HCT116 (cell line): ENCODE results near the gene CFAP47. TPM values are rescaled to one million over a fixed set of nuclear protein-coding genes. Genes with fewer than 3 reads are reported as not detected.

Source experiments
- ATAC-seq: fragments of 200-7000 bp; cut with Tn5 transposase; 2 replicates; pipeline ENCODE4 v1.9.1; 2020; ENCODE audit warnings: mild to moderate bottlenecking, moderate library complexity
- BruUV-seq: library from RNA; stranded (reverse); fragments of 400-500 nt; replicated peaks from 2 replicates; lab custom pipeline; 2021; lab: Mats Ljungman, UMichigan
- CTCF ChIA-PET: fragments of 300-600 bp; sonication (Branson Sonifier 250); formaldehyde crosslinking; loops from one replicate; lab custom pipeline; 2021; ENCODE audit warnings: antibody characterized with exemption; lab: Charles Lee
- POLR2A ChIA-PET: fragments of 300-600, 350-600 bp; sonication (Branson Sonifier 250); formaldehyde crosslinking; loops from one replicate; lab custom pipeline; 2021; ENCODE audit warnings: antibody characterized with exemption; lab: Charles Lee
- RAD21 ChIA-PET, 2 experiments: fragments of 300-600 bp; sonication (Branson Sonifier 250); formaldehyde crosslinking; loops; one replicate each; lab custom pipeline; 2023; ENCODE audit warnings: low total read pairs in 2 of 2; ENCODE audit not compliant: uncharacterized antibody in 2 of 2, unreplicated experiment in 2 of 2, low non-redundant PET in 1 of 2; lab: Charles Lee
- DNase-seq: peaks from one replicate; pipeline ENCODE4 v3.0.0-alpha.2; 2010; ENCODE audit warnings: low read depth, low spot score
- H2AFZ ChIP-seq: fragments of 200-600 bp; shearing (Covaris generic), sonication (generic); 2 replicates; pipeline ENCODE4 v1.6.1; 2017; ENCODE audit warnings: low read depth, mixed run types, mixed read lengths, antibody characterized with exemption, low read length; ENCODE audit not compliant: poor library complexity, severe bottlenecking
- H3K27ac ChIP-seq: 2 replicates; pipeline ENCODE4 v1.5.1; 2012; ENCODE audit warnings: low read depth, low read length
- H3K27me3 ChIP-seq: fragments of 200-600 bp; sonication (generic); 2 replicates; pipeline ENCODE4 v1.6.1; 2016; ENCODE audit warnings: mixed run types, low read length, mixed read lengths; ENCODE audit not compliant: insufficient read depth
- H3K36me3 ChIP-seq, 2 experiments: fragments of 200-500 bp in 1 of 2; fragments of 200-600 bp in 1 of 2; sonication (Bioruptor generic) in 1 of 2; sonication (generic) in 1 of 2; 2 replicates each; pipeline versions ENCODE4 v1.5.1 to v1.6.1; 2014 to 2016; ENCODE audit warnings: low read length in 2 of 2, inconsistent platforms in 1 of 2, mixed read lengths in 1 of 2, mixed run types in 1 of 2; ENCODE audit not compliant: insufficient read depth in 2 of 2, control insufficient read depth in 1 of 2
- H3K4me1 ChIP-seq, 2 experiments: fragments of 200-600 bp in 1 of 2; sonication (generic) in 1 of 2; 2 replicates each; pipeline versions ENCODE4 v1.5.1 to v1.6.1; 2012 to 2017; ENCODE audit warnings: low read length in 2 of 2, inconsistent platforms in 1 of 2, mild to moderate bottlenecking in 1 of 2, mixed read lengths in 1 of 2, mixed run types in 1 of 2, moderate library complexity in 1 of 2; ENCODE audit not compliant: insufficient read depth in 2 of 2, control insufficient read depth in 1 of 2
- H3K4me2 ChIP-seq: fragments of 200-600 bp; sonication (generic); 2 replicates; pipeline ENCODE4 v1.6.1; 2017; ENCODE audit warnings: mixed run types, low read length, mixed read lengths
- H3K4me3 ChIP-seq, 2 experiments: fragments of 200-600 bp in 1 of 2; sonication (generic) in 1 of 2; replicated peaks in 1 of 2; 2 replicates each; pipeline ENCODE4 v1.5.1; 2011 to 2016; ENCODE audit warnings: low read length in 2 of 2, control low read depth in 1 of 2, low read depth in 1 of 2, mild to moderate bottlenecking in 1 of 2, mixed read lengths in 1 of 2, mixed run types in 1 of 2
- H3K79me2 ChIP-seq: fragments of 200-600 bp; sonication (generic); 2 replicates; pipeline ENCODE4 v1.6.1; 2017; ENCODE audit warnings: mild to moderate bottlenecking, mixed run types, low read length, moderate library complexity, mixed read lengths; ENCODE audit not compliant: insufficient read depth
- H3K9ac ChIP-seq: fragments of 200-600 bp; sonication (generic); 2 replicates; pipeline ENCODE4 v1.6.1; 2016; ENCODE audit warnings: low read length, mixed read lengths
- H3K9me2 ChIP-seq: fragments of 200-600 bp; sonication (generic), shearing (Covaris generic); 2 replicates; pipeline ENCODE4 v1.6.1; 2017; ENCODE audit warnings: mixed run types, mild to moderate bottlenecking, moderate library complexity; ENCODE audit not compliant: insufficient read depth
- H3K9me3 ChIP-seq, 2 experiments: fragments of 200-500 bp in 1 of 2; fragments of 200-600 bp in 1 of 2; sonication (Bioruptor generic) in 1 of 2; sonication (generic) in 1 of 2; 2 replicates each; pipeline ENCODE4 v1.6.1; 2014 to 2017; ENCODE audit warnings: low read length in 2 of 2, mixed read lengths in 2 of 2, inconsistent platforms in 1 of 2, low read depth in 1 of 2, mild to moderate bottlenecking in 1 of 2, mixed run types in 1 of 2, moderate library complexity in 1 of 2; ENCODE audit not compliant: control insufficient read depth in 1 of 2, insufficient read depth in 1 of 2
- H4K20me1 ChIP-seq: fragments of 200-600 bp; sonication (generic), shearing (Covaris generic); 2 replicates; pipeline ENCODE4 v1.6.1; 2017; ENCODE audit warnings: mixed run types, mild to moderate bottlenecking, moderate library complexity; ENCODE audit not compliant: insufficient read depth
- CBX3 ChIP-seq: IDR thresholded peaks from 2 replicates; pipeline ENCODE4 v1.6.1; 2012; ENCODE audit warnings: low read depth
- EGR1 ChIP-seq: IDR thresholded peaks from 2 replicates; pipeline ENCODE4 v1.6.1; 2012; ENCODE audit warnings: low read depth
- ELF1 ChIP-seq: IDR thresholded peaks from 2 replicates; pipeline ENCODE4 v1.6.1; 2012; ENCODE audit warnings: low read depth, borderline replicate concordance
- EZH2 ChIP-seq: fragments of 200-600 bp; sonication (generic); IDR thresholded peaks from 2 replicates; pipeline ENCODE4 v1.6.1; 2017; ENCODE audit warnings: antibody characterized with exemption, mixed run types
- FOSL1 ChIP-seq: IDR thresholded peaks from 2 replicates; pipeline ENCODE4 v1.6.1; 2012; ENCODE audit warnings: low read depth
- POLR2A ChIP-seq: IDR thresholded peaks from 2 replicates; pipeline ENCODE4 v1.7.0; 2011; ENCODE audit warnings: borderline replicate concordance; ENCODE audit not compliant: insufficient read depth, insufficient read length; ENCODE audit errors: extremely low read depth
- POLR2AphosphoS5 ChIP-seq: IDR thresholded peaks from 2 replicates; pipeline ENCODE4 v1.6.1; 2011; ENCODE audit warnings: mild to moderate bottlenecking, low read depth, low read length, moderate library complexity
- RAD21 ChIP-seq: IDR thresholded peaks from 2 replicates; pipeline ENCODE4 v1.6.1; 2012; ENCODE audit warnings: low read depth, mild to moderate bottlenecking
- SP1 ChIP-seq: IDR thresholded peaks from 2 replicates; pipeline ENCODE4 v1.6.1; 2012; ENCODE audit warnings: low read depth
- SRF ChIP-seq: IDR thresholded peaks from 2 replicates; pipeline ENCODE4 v1.6.1; 2012; ENCODE audit warnings: low read depth
- TCF7L2 ChIP-seq: IDR thresholded peaks from 2 replicates; pipeline ENCODE4 v1.7.0; 2011; ENCODE audit warnings: borderline replicate concordance, inconsistent platforms; ENCODE audit not compliant: insufficient read depth, insufficient read length; ENCODE audit errors: extremely low read depth
- YY1 ChIP-seq: IDR thresholded peaks from 2 replicates; pipeline ENCODE4 v1.6.1; 2011; ENCODE audit warnings: low read length, low read depth, moderate library complexity, mild to moderate bottlenecking; ENCODE audit not compliant: insufficient replicate concordance; ENCODE audit errors: extremely low read depth
- intact Hi-C: fragments of 100-400 bp; cut with micrococcal nuclease; formaldehyde crosslinking; loops from 2 replicates; pipeline ENCODE4 v1.10.0; 2022
- total RNA-seq: library from RNA; stranded (reverse); gene quantifications from one replicate; pipeline ENCODE4 v1.2.1, GENCODE V29; 2021; ENCODE audit not compliant: unreplicated experiment
- TF ChIP-seq, protein P1 (sequence below): IDR thresholded peaks from 2 replicates; pipeline ENCODE4 v1.6.1; 2011; ENCODE audit warnings: mild to moderate bottlenecking, low read length, moderate library complexity; ENCODE audit not compliant: insufficient replicate concordance; ENCODE audit errors: extremely low read depth
- TF ChIP-seq, protein P2 (sequence below): IDR thresholded peaks from 2 replicates; pipeline ENCODE4 v1.6.1; 2012; ENCODE audit warnings: low read depth
- TF ChIP-seq, protein P3 (sequence below), 3 experiments: fragments of 200-600 bp in 1 of 3; sonication (generic) in 1 of 3; IDR thresholded peaks in 2 of 3; conservative IDR thresholded peaks in 1 of 3; 2 replicates each; pipeline ENCODE4 v1.5.1; 2012 to 2017; ENCODE audit warnings: low read depth in 2 of 3, low read length in 2 of 3, antibody characterized with exemption in 1 of 3, borderline replicate concordance in 1 of 3, control low read depth in 1 of 3, mild to moderate bottlenecking in 1 of 3, mixed read lengths in 1 of 3, mixed run types in 1 of 3, moderate library complexity in 1 of 3; ENCODE audit not compliant: insufficient read depth in 1 of 3

CFAP47 gene
- total RNA-seq, 1 experiment from 2014 or later, result not detected

- POLR2A ChIA-PET, result no interaction called here
- no peaks in the 10 kb centered on the region for H3K27me3 ChIP-seq
- H3K9me2 ChIP-seq, result no peaks in the 10 kb centered on the region
- no peaks in the 10 kb centered on the region for H3K79me2 ChIP-seq
- no peak overlapping the region for H2AFZ ChIP-seq
- H3K36me3 ChIP-seq, result no peaks in the 10 kb centered on the region
- no peak overlapping the region for H3K27ac ChIP-seq
- no peaks in the 10 kb centered on the region for H4K20me1 ChIP-seq
- no TSS peak for BruUV-seq
- RAD21 ChIA-PET, result no interaction called here
- TF ChIP-seq, protein P1, sequence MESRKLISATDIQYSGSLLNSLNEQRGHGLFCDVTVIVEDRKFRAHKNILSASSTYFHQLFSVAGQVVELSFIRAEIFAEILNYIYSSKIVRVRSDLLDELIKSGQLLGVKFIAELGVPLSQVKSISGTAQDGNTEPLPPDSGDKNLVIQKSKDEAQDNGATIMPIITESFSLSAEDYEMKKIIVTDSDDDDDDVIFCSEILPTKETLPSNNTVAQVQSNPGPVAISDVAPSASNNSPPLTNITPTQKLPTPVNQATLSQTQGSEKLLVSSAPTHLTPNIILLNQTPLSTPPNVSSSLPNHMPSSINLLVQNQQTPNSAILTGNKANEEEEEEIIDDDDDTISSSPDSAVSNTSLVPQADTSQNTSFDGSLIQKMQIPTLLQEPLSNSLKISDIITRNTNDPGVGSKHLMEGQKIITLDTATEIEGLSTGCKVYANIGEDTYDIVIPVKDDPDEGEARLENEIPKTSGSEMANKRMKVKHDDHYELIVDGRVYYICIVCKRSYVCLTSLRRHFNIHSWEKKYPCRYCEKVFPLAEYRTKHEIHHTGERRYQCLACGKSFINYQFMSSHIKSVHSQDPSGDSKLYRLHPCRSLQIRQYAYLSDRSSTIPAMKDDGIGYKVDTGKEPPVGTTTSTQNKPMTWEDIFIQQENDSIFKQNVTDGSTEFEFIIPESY, result no peak
- no peak for TF ChIP-seq EZH2
- TF ChIP-seq RAD21, result no peak
- no peak for TF ChIP-seq POLR2AphosphoS5
- TF ChIP-seq CBX3, result no peak
- TF ChIP-seq, protein P2, sequence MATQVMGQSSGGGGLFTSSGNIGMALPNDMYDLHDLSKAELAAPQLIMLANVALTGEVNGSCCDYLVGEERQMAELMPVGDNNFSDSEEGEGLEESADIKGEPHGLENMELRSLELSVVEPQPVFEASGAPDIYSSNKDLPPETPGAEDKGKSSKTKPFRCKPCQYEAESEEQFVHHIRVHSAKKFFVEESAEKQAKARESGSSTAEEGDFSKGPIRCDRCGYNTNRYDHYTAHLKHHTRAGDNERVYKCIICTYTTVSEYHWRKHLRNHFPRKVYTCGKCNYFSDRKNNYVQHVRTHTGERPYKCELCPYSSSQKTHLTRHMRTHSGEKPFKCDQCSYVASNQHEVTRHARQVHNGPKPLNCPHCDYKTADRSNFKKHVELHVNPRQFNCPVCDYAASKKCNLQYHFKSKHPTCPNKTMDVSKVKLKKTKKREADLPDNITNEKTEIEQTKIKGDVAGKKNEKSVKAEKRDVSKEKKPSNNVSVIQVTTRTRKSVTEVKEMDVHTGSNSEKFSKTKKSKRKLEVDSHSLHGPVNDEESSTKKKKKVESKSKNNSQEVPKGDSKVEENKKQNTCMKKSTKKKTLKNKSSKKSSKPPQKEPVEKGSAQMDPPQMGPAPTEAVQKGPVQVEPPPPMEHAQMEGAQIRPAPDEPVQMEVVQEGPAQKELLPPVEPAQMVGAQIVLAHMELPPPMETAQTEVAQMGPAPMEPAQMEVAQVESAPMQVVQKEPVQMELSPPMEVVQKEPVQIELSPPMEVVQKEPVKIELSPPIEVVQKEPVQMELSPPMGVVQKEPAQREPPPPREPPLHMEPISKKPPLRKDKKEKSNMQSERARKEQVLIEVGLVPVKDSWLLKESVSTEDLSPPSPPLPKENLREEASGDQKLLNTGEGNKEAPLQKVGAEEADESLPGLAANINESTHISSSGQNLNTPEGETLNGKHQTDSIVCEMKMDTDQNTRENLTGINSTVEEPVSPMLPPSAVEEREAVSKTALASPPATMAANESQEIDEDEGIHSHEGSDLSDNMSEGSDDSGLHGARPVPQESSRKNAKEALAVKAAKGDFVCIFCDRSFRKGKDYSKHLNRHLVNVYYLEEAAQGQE, result no peak
- TF ChIP-seq ELF1, result no peak
- TF ChIP-seq SRF, result no peak
- TF ChIP-seq, protein P3, sequence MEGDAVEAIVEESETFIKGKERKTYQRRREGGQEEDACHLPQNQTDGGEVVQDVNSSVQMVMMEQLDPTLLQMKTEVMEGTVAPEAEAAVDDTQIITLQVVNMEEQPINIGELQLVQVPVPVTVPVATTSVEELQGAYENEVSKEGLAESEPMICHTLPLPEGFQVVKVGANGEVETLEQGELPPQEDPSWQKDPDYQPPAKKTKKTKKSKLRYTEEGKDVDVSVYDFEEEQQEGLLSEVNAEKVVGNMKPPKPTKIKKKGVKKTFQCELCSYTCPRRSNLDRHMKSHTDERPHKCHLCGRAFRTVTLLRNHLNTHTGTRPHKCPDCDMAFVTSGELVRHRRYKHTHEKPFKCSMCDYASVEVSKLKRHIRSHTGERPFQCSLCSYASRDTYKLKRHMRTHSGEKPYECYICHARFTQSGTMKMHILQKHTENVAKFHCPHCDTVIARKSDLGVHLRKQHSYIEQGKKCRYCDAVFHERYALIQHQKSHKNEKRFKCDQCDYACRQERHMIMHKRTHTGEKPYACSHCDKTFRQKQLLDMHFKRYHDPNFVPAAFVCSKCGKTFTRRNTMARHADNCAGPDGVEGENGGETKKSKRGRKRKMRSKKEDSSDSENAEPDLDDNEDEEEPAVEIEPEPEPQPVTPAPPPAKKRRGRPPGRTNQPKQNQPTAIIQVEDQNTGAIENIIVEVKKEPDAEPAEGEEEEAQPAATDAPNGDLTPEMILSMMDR (IDR thresholded peaks at IDR 0.05 in 2 of 3, conservative IDR thresholded peaks at IDR 0.05 in 1 of 3; ENCODE audit: borderline replicate concordance in 1 of 3, insufficient read depth in 1 of 3, low read depth in 2 of 3, low read length in 2 of 3), result no peak
- no peak for TF ChIP-seq YY1
- TF ChIP-seq TCF7L2, result no peak
- TF ChIP-seq FOSL1, result no peak
- TF ChIP-seq SP1, result no peak
- TF ChIP-seq POLR2A, result no peak
- no peak for TF ChIP-seq EGR1
- intact Hi-C loops, result no loop called here
- no peaks in the 10 kb centered on the region for H3K9me3 ChIP-seq
- DNase-seq (no peak), ATAC-seq (no peak)
- CTCF ChIA-PET, result no interaction called here
- no peaks in the 10 kb centered on the region for H3K4me1 ChIP-seq
- H3K4me2 ChIP-seq, result no peak overlapping the region
- no peak overlapping the region for H3K4me3 ChIP-seq
- H3K9ac ChIP-seq, result no peak overlapping the region
Observed at GRCh38 chrX:36266155-36266554, 346.6 kb downstream of the CFAP47 start.
